Osteoblast (primary cell): ENCODE measurements around the gene SEMA5B. TPM values are rescaled to one million over a fixed set of nuclear protein-coding genes. Genes with fewer than 3 reads are reported as not detected.

ENCODE experiments used
- DNase-seq: peaks from one replicate; pipeline ENCODE4 v3.0.0; 2011; ENCODE audit warnings: low spot score, mixed read lengths; ENCODE audit not compliant: insufficient read length; ENCODE audit errors: missing footprints
- H2AFZ ChIP-seq: 2 replicates; pipeline ENCODE4 v1.6.0; 2011; ENCODE audit warnings: mild to moderate bottlenecking, low read length
- H3K27ac ChIP-seq: 2 replicates; pipeline ENCODE4 v1.5.1; 2011; ENCODE audit warnings: mild to moderate bottlenecking, low read depth, low read length, moderate library complexity
- H3K27me3 ChIP-seq: 2 replicates; pipeline ENCODE4 v1.6.0; 2012; ENCODE audit warnings: mild to moderate bottlenecking, control low read depth, inconsistent platforms, low read length, moderate library complexity; ENCODE audit not compliant: insufficient read depth
- H3K36me3 ChIP-seq: 2 replicates; pipeline ENCODE4 v1.5.1; 2011; ENCODE audit warnings: mild to moderate bottlenecking, low read length, control low read depth, moderate library complexity; ENCODE audit not compliant: insufficient read depth
- H3K4me1 ChIP-seq: 2 replicates; pipeline ENCODE4 v1.5.1; 2011; ENCODE audit warnings: mild to moderate bottlenecking, low read length, control low read depth, moderate library complexity; ENCODE audit not compliant: insufficient read depth
- H3K4me2 ChIP-seq: 2 replicates; pipeline ENCODE4 v1.6.0; 2011; ENCODE audit warnings: mild to moderate bottlenecking, low read length; ENCODE audit not compliant: insufficient read depth
- H3K4me3 ChIP-seq: fragments of 200-600 bp; sonication (generic); 3 replicates; pipeline ENCODE4 v1.5.1; 2012; ENCODE audit warnings: mild to moderate bottlenecking, low read length, inconsistent platforms; ENCODE audit not compliant: insufficient read depth
- H3K79me2 ChIP-seq: 2 replicates; pipeline ENCODE4 v1.6.0; 2012; ENCODE audit warnings: mild to moderate bottlenecking, low read length, control low read depth, inconsistent platforms; ENCODE audit not compliant: insufficient read depth
- H3K9me3 ChIP-seq: 2 replicates; pipeline ENCODE4 v1.5.1; 2011; ENCODE audit warnings: low read depth, low read length, control low read depth
- H4K20me1 ChIP-seq: 2 replicates; pipeline ENCODE4 v1.6.0; 2012; ENCODE audit warnings: mild to moderate bottlenecking, low read length, control low read depth; ENCODE audit not compliant: insufficient read depth
- total RNA-seq: library from RNA; depleted of rRNA; stranded (reverse); fragments of >200 nt; gene quantifications from 2 replicates; pipeline ENCODE4 v1.2.3, GENCODE V29; 2012
- TF ChIP-seq, protein P1 (sequence below): IDR thresholded peaks from 2 replicates; pipeline ENCODE4 v1.5.1; 2011; ENCODE audit warnings: mild to moderate bottlenecking, low read depth, low read length, moderate library complexity; ENCODE audit errors: extremely low read depth

SEMA5B gene
- total RNA-seq, 1 donor = not detected

DNA sequence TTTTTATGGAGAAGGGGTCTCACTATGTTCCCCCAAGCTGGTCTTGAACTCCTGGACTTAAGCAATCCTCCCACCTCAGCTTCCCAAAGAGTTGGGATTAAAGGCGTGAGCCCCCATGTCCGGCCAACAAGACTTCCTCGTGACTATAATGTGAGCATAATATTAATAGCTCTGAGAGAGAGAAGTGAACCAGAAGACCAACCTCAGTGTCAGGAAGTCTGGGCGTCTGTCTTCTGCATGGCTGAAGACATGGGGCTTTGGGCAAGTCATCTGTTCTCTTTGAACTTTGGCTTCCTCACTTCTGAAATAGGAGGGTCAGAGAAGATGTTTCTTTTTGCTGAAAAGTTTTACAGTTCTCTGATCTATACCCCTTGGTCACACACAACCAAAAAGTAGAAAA lies 140.6 kb downstream of the SEMA5B start:
- Histone ChIP-seq H3K27ac (no peak overlapping the region), H3K9me3 (no peaks in the 10 kb centered on the region)
- TF ChIP-seq, protein P1, sequence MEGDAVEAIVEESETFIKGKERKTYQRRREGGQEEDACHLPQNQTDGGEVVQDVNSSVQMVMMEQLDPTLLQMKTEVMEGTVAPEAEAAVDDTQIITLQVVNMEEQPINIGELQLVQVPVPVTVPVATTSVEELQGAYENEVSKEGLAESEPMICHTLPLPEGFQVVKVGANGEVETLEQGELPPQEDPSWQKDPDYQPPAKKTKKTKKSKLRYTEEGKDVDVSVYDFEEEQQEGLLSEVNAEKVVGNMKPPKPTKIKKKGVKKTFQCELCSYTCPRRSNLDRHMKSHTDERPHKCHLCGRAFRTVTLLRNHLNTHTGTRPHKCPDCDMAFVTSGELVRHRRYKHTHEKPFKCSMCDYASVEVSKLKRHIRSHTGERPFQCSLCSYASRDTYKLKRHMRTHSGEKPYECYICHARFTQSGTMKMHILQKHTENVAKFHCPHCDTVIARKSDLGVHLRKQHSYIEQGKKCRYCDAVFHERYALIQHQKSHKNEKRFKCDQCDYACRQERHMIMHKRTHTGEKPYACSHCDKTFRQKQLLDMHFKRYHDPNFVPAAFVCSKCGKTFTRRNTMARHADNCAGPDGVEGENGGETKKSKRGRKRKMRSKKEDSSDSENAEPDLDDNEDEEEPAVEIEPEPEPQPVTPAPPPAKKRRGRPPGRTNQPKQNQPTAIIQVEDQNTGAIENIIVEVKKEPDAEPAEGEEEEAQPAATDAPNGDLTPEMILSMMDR = no peak

DNA sequence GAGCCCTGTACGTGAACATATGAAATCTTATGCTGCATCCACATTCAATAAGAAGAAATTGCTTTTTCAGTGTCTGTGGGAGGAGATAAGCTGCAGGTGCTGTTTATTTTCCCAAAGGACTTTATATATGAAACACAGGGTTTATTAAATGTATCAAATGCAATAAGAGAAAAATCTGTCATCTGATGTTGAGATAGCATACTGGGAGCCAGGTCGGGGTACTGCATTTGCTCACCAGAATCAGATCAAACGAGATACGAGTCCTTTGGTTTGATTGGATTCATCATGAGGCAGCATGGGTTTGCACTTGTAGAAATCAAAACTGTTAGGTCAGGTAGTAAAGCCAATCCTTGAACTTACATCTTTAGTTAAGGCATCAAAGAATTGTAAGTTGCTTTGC lies 141.3 kb downstream of the SEMA5B start:
- Histone ChIP-seq H3K27me3 (no peaks in the 10 kb centered on the region), H2AFZ (no peak overlapping the region), H3K4me3 (no peak overlapping the region), H4K20me1 (no peaks in the 10 kb centered on the region), H3K27ac (no peak overlapping the region), H3K4me1 (no peaks in the 10 kb centered on the region), H3K79me2 (no peaks in the 10 kb centered on the region), H3K4me2 (no peak overlapping the region), H3K36me3 (no peaks in the 10 kb centered on the region), H3K9me3 (no peaks in the 10 kb centered on the region)
- TF ChIP-seq, protein P1 = no peak
- DNase-seq = no peak

More for the DNA sequence above, 140.6 kb downstream of the SEMA5B start:
- no peak overlapping the region for H3K4me3 ChIP-seq
- H3K4me2 ChIP-seq = no peak overlapping the region
- no peak overlapping the region for H2AFZ ChIP-seq
- no peak for DNase-seq
- no peaks in the 10 kb centered on the region for H4K20me1 ChIP-seq
- H3K27me3 ChIP-seq = no peaks in the 10 kb centered on the region
- H3K79me2 ChIP-seq = no peaks in the 10 kb centered on the region
- no peaks in the 10 kb centered on the region for H3K4me1 ChIP-seq
- H3K36me3 ChIP-seq = no peaks in the 10 kb centered on the region

DNA sequence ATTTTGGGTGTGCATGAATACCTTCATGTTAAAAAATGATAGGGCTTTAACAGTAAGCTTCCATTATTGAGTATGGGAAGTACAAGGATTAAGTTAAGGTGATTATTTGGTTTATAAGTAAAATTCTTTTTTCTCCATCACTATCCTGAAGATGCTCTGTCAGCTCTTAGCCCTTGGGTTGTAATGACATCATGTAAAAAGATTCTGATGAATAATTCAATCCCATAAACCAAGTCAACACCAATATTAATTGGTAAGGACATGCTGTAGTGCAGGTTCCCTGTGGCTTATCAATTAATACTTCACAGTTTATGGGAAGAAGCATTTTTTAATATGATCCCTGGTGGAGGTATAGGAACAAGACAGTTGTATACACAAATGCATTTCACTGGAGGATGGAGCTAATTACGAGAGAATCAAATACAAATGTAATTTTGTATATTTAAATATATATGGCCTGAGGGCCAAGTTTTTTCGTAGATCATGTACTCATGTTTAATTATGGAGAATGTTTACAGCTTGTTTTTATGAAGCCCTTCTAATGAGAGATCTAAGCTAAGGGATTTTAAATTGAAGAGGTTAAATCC lies 145.1 kb downstream of the SEMA5B start:
- no peak for DNase-seq
- H2AFZ ChIP-seq = no peak overlapping the region
- H3K79me2 ChIP-seq = no peaks in the 10 kb centered on the region

DNA sequence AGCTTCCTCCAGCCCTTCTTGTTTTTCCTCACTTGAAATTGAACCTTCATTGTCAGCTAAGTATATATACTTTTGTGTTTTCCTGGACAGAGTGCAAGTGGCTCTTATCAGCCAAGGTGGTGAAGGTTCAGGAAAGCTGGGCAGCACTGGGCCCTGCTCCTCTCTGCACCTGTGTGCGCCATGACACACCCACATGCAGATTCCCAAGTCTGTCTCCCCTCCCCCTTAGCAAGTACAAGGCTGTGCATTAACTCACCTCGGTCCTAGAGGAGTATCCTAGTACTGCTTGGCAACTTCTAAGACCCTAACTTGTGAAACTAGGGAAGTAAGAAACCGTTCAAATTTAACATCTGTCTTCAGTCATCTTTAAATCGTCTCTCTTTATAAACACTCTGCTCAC lies 146.9 kb downstream of the SEMA5B start:
- no peaks in the 10 kb centered on the region for H3K27me3 ChIP-seq
- H3K4me3 ChIP-seq = no peak overlapping the region
- no peaks in the 10 kb centered on the region for H4K20me1 ChIP-seq
- no peaks in the 10 kb centered on the region for H3K4me1 ChIP-seq
- H3K36me3 ChIP-seq = no peaks in the 10 kb centered on the region
- no peaks in the 10 kb centered on the region for H3K9me3 ChIP-seq
- no peak overlapping the region for H3K27ac ChIP-seq
- H3K79me2 ChIP-seq = no peaks in the 10 kb centered on the region
- no peak for DNase-seq
- TF ChIP-seq, protein P1 = no peak
- H2AFZ ChIP-seq = no peak overlapping the region
- no peak overlapping the region for H3K4me2 ChIP-seq

More for the DNA sequence above, 145.1 kb downstream of the SEMA5B start:
- no peak overlapping the region for H3K4me3 ChIP-seq
- no peak overlapping the region for H3K4me2 ChIP-seq
- no peaks in the 10 kb centered on the region for H3K9me3 ChIP-seq
- H3K27me3 ChIP-seq = no peaks in the 10 kb centered on the region
- TF ChIP-seq, protein P1 = no peak
- no peaks in the 10 kb centered on the region for H3K36me3 ChIP-seq
- no peak overlapping the region for H3K27ac ChIP-seq
- H3K4me1 ChIP-seq = no peaks in the 10 kb centered on the region
- no peaks in the 10 kb centered on the region for H4K20me1 ChIP-seq
